ENCODE measurements around the gene NEURL4.

Gene NEURL4

GRCh38 chr17:7292729-7293128, 36.4 kb downstream of the NEURL4 start:
- peak overlapping the region; percentile 42 for H3K9ac ChIP-seq (ENCODE audit: low read length)
- DNase-seq (ENCODE audit: low read depth) = no peak
- H3K27me3 ChIP-seq (replicated peaks; ENCODE audit: control insufficient read depth, insufficient read depth, low read length) = peaks cover 28% of the 10 kb centered on the region
- H3K36me3 ChIP-seq (ENCODE audit: control insufficient read depth, insufficient read depth, low read length, severe bottlenecking) = peaks cover 3% of the 10 kb centered on the region
- no peaks in the 10 kb centered on the region for H3K9me3 ChIP-seq (ENCODE audit: control insufficient read depth, low read length)
- H3K4me3 ChIP-seq (ENCODE audit: low read length) = no peak overlapping the region
- peaks cover 33% of the 10 kb centered on the region for H3K4me1 ChIP-seq (ENCODE audit: control insufficient read depth, insufficient read depth, low read length)

GRCh38 chr17:7292194-7292593, 36.9 kb downstream of the NEURL4 start:
- Histone ChIP-seq H3K4me1 (ENCODE audit: control insufficient read depth, insufficient read depth, low read length) (peaks cover 33% of the 10 kb centered on the region), H3K27me3 (replicated peaks; ENCODE audit: control insufficient read depth, insufficient read depth, low read length) (peaks cover 29% of the 10 kb centered on the region), H3K9ac (ENCODE audit: low read length) (peak overlapping the region; percentile 42), H3K36me3 (ENCODE audit: control insufficient read depth, insufficient read depth, low read length, severe bottlenecking) (peaks cover 8% of the 10 kb centered on the region), H3K9me3 (ENCODE audit: control insufficient read depth, low read length) (no peaks in the 10 kb centered on the region), H3K4me3 (ENCODE audit: low read length) (no peak overlapping the region)
- no peak for DNase-seq (ENCODE audit: low read depth)

GRCh38 chr17:7290685-7291084, 38.5 kb downstream of the NEURL4 start:
- no peak overlapping the region for H3K4me3 ChIP-seq (ENCODE audit: low read length)
- peaks cover 16% of the 10 kb centered on the region for H3K36me3 ChIP-seq (ENCODE audit: control insufficient read depth, insufficient read depth, low read length, severe bottlenecking)
- H3K4me1 ChIP-seq (ENCODE audit: control insufficient read depth, insufficient read depth, low read length) = peaks cover 24% of the 10 kb centered on the region
- no peaks in the 10 kb centered on the region for H3K9me3 ChIP-seq (ENCODE audit: control insufficient read depth, low read length)
- peaks cover 33% of the 10 kb centered on the region for H3K27me3 ChIP-seq (replicated peaks; ENCODE audit: control insufficient read depth, insufficient read depth, low read length)
- DNase-seq (ENCODE audit: low read depth) = no peak
- no peak overlapping the region for H3K9ac ChIP-seq (ENCODE audit: low read length)

- DNase-seq (ENCODE audit: low read depth) = no peak
- Histone ChIP-seq H3K4me3 (ENCODE audit: low read length) (no peak overlapping the region), H3K36me3 (ENCODE audit: control insufficient read depth, insufficient read depth, low read length, severe bottlenecking) (peaks cover 19% of the 10 kb centered on the region), H3K9me3 (ENCODE audit: control insufficient read depth, low read length) (no peaks in the 10 kb centered on the region), H3K27me3 (replicated peaks; ENCODE audit: control insufficient read depth, insufficient read depth, low read length) (peaks cover 33% of the 10 kb centered on the region), H3K9ac (ENCODE audit: low read length) (no peak overlapping the region), H3K4me1 (ENCODE audit: control insufficient read depth, insufficient read depth, low read length) (peaks cover 24% of the 10 kb centered on the region)
Observed at GRCh38 chr17:7290166-7290565, 39.0 kb downstream of the NEURL4 start.

GRCh38 chr17:7289256-7290032, 39.7 kb downstream of the NEURL4 start:
- DNase-seq (ENCODE audit: low read depth) = no peak
- Histone ChIP-seq H3K4me1 (ENCODE audit: control insufficient read depth, insufficient read depth, low read length) (peaks cover 24% of the 10 kb centered on the region), H3K9ac (ENCODE audit: low read length) (no peak overlapping the region), H3K27me3 (replicated peaks; ENCODE audit: control insufficient read depth, insufficient read depth, low read length) (peaks cover 38% of the 10 kb centered on the region), H3K36me3 (ENCODE audit: control insufficient read depth, insufficient read depth, low read length, severe bottlenecking) (peaks cover 26% of the 10 kb centered on the region), H3K9me3 (ENCODE audit: control insufficient read depth, low read length) (no peaks in the 10 kb centered on the region), H3K4me3 (ENCODE audit: low read length) (no peak overlapping the region)

- H3K4me1 ChIP-seq (ENCODE audit: control insufficient read depth, insufficient read depth, low read length) = peaks cover 15% of the 10 kb centered on the region
- no peak overlapping the region for H3K4me3 ChIP-seq (ENCODE audit: low read length)
- H3K9me3 ChIP-seq (ENCODE audit: control insufficient read depth, low read length) = no peaks in the 10 kb centered on the region
- H3K36me3 ChIP-seq (ENCODE audit: control insufficient read depth, insufficient read depth, low read length, severe bottlenecking) = peaks cover 34% of the 10 kb centered on the region
- no peak overlapping the region for H3K9ac ChIP-seq (ENCODE audit: low read length)
- peaks cover 33% of the 10 kb centered on the region for H3K27me3 ChIP-seq (replicated peaks; ENCODE audit: control insufficient read depth, insufficient read depth, low read length)
- DNase-seq (ENCODE audit: low read depth) = no peak
Observed at GRCh38 chr17:7285679-7286078, 43.5 kb downstream of the NEURL4 start.

- Histone ChIP-seq H3K27me3 (replicated peaks; ENCODE audit: control insufficient read depth, insufficient read depth, low read length) (peaks cover 31% of the 10 kb centered on the region), H3K36me3 (ENCODE audit: control insufficient read depth, insufficient read depth, low read length, severe bottlenecking) (peaks cover 34% of the 10 kb centered on the region), H3K4me1 (ENCODE audit: control insufficient read depth, insufficient read depth, low read length) (peaks cover 18% of the 10 kb centered on the region), H3K9ac (ENCODE audit: low read length) (no peak overlapping the region), H3K4me3 (ENCODE audit: low read length) (no peak overlapping the region), H3K9me3 (ENCODE audit: control insufficient read depth, low read length) (no peaks in the 10 kb centered on the region)
- DNase-seq (ENCODE audit: low read depth) = no peak
Observed at GRCh38 chr17:7284911-7285310, 44.2 kb downstream of the NEURL4 start.

GRCh38 chr17:7283471-7284216, 45.5 kb downstream of the NEURL4 start:
- Histone ChIP-seq H3K36me3 (ENCODE audit: control insufficient read depth, insufficient read depth, low read length, severe bottlenecking) (peaks cover 34% of the 10 kb centered on the region), H3K4me1 (ENCODE audit: control insufficient read depth, insufficient read depth, low read length) (peaks cover 18% of the 10 kb centered on the region), H3K9me3 (ENCODE audit: control insufficient read depth, low read length) (no peaks in the 10 kb centered on the region), H3K27me3 (replicated peaks; ENCODE audit: control insufficient read depth, insufficient read depth, low read length) (peaks cover 31% of the 10 kb centered on the region), H3K4me3 (ENCODE audit: low read length) (peak overlapping the region; percentile 79), H3K9ac (ENCODE audit: low read length) (no peak overlapping the region)
- DNase-seq (ENCODE audit: low read depth) = no peak

GRCh38 chr17:7282752-7283321, 46.3 kb downstream of the NEURL4 start:
- no peaks in the 10 kb centered on the region for H3K9me3 ChIP-seq (ENCODE audit: control insufficient read depth, low read length)
- peak overlapping the region; percentile 79 for H3K4me3 ChIP-seq (ENCODE audit: low read length)
- peaks cover 24% of the 10 kb centered on the region for H3K27me3 ChIP-seq (replicated peaks; ENCODE audit: control insufficient read depth, insufficient read depth, low read length)
- peak overlapping the region; percentile 81 for H3K9ac ChIP-seq (ENCODE audit: low read length)
- no peak for DNase-seq (ENCODE audit: low read depth)
- peaks cover 32% of the 10 kb centered on the region for H3K36me3 ChIP-seq (ENCODE audit: control insufficient read depth, insufficient read depth, low read length, severe bottlenecking)
- H3K4me1 ChIP-seq (ENCODE audit: control insufficient read depth, insufficient read depth, low read length) = peaks cover 18% of the 10 kb centered on the region

GRCh38 chr17:7281953-7282751, 47.0 kb downstream of the NEURL4 start:
- no peak for DNase-seq (ENCODE audit: low read depth)
- H3K4me1 ChIP-seq (ENCODE audit: control insufficient read depth, insufficient read depth, low read length) = peaks cover 18% of the 10 kb centered on the region
- peaks cover 26% of the 10 kb centered on the region for H3K36me3 ChIP-seq (ENCODE audit: control insufficient read depth, insufficient read depth, low read length, severe bottlenecking)
- H3K27me3 ChIP-seq (replicated peaks; ENCODE audit: control insufficient read depth, insufficient read depth, low read length) = peaks cover 22% of the 10 kb centered on the region
- H3K9me3 ChIP-seq (ENCODE audit: control insufficient read depth, low read length) = no peaks in the 10 kb centered on the region
- H3K9ac ChIP-seq (ENCODE audit: low read length) = peak overlapping the region; percentile 81
- peak overlapping the region; percentile 79 for H3K4me3 ChIP-seq (ENCODE audit: low read length)

Measured in adipocyte (in vitro differentiated cells).